SK-N-SH treated with all-trans-retinoic acid at 6 μM for 48 hours (cell line): Measurements from ENCODE around the gene FILIP1.

Experiments used
- ATAC-seq: fragments of 200-7000 bp; cut with Tn5 transposase; 3 replicates; pipeline ENCODE4 v1.9.1; 2020; ENCODE audit warnings: mild to moderate bottlenecking, moderate library complexity
- ARNTL ChIP-seq: fragments of 450-650 bp; formaldehyde crosslinking; IDR thresholded peaks from 2 replicates; pipeline ENCODE4 v1.5.0; 2020; ENCODE audit warnings: low read depth, mild to moderate bottlenecking, moderate library complexity, borderline replicate concordance
- BACH2 ChIP-seq: fragments of 250-450 bp; sonication (Bioruptor Pico); IDR thresholded peaks from 2 replicates; pipeline ENCODE4 v1.9.0; 2021; ENCODE audit warnings: mild to moderate bottlenecking, borderline replicate concordance
- CSDC2 ChIP-seq: fragments of 250-450 bp; sonication (Bioruptor Pico); IDR thresholded peaks from 2 replicates; pipeline ENCODE4 v1.5.0; 2020; ENCODE audit warnings: mild to moderate bottlenecking, moderate library complexity
- CSRNP3 ChIP-seq: fragments of 250-450 bp; sonication (Bioruptor Pico); IDR thresholded peaks from 2 replicates; pipeline ENCODE4 v1.5.1; 2021; ENCODE audit warnings: mild to moderate bottlenecking, moderate library complexity
- GLIS3 ChIP-seq: fragments of 250-450 bp; sonication (Bioruptor Pico); IDR thresholded peaks from 2 replicates; pipeline ENCODE4 v1.5.0; 2020; ENCODE audit warnings: mild to moderate bottlenecking, moderate library complexity
- ISL1 ChIP-seq: fragments of 250-450 bp; sonication (Bioruptor Pico); IDR thresholded peaks from 2 replicates; pipeline ENCODE4 v2.1.2; 2022; ENCODE audit warnings: mild to moderate bottlenecking, moderate library complexity
- OSR1 ChIP-seq: fragments of 250-450 bp; sonication (Bioruptor Pico); IDR thresholded peaks from 2 replicates; pipeline ENCODE4 v1.8.0; 2022; ENCODE audit warnings: moderate library complexity, mild to moderate bottlenecking, inconsistent platforms
- PATZ1 ChIP-seq: fragments of 250-450 bp; sonication (Bioruptor Pico); IDR thresholded peaks from 2 replicates; pipeline ENCODE4 v1.8.0; 2020; ENCODE audit warnings: mild to moderate bottlenecking, moderate library complexity, borderline replicate concordance
- RARB ChIP-seq: fragments of 250-450 bp; sonication (Bioruptor Pico); IDR thresholded peaks from 2 replicates; pipeline ENCODE4 v1.8.0; 2021; ENCODE audit warnings: mild to moderate bottlenecking, moderate library complexity
- SNAI2 ChIP-seq: fragments of 250-450 bp; sonication (Bioruptor Pico); IDR thresholded peaks from 2 replicates; pipeline ENCODE4 v1.5.0; 2020; ENCODE audit warnings: mild to moderate bottlenecking, moderate library complexity
- TOX ChIP-seq: fragments of 250-450 bp; sonication (Bioruptor Pico); IDR thresholded peaks from 2 replicates; pipeline ENCODE4 v1.8.0; 2021; ENCODE audit warnings: mild to moderate bottlenecking, moderate library complexity, borderline replicate concordance
- TSHZ2 ChIP-seq: fragments of 250-450 bp; sonication (Bioruptor Pico); IDR thresholded peaks from 2 replicates; pipeline ENCODE4 v1.5.0; 2020; ENCODE audit warnings: mild to moderate bottlenecking, moderate library complexity
- ZFP3 ChIP-seq: fragments of 250-450 bp; sonication (Bioruptor Pico); IDR thresholded peaks from 2 replicates; pipeline ENCODE4 v1.5.0; 2020; ENCODE audit warnings: mild to moderate bottlenecking, moderate library complexity
- ZNF565 ChIP-seq: fragments of 450-650 bp; formaldehyde crosslinking; conservative IDR thresholded peaks from 2 replicates; pipeline ENCODE4 v1.5.0; 2020; ENCODE audit warnings: low read depth, mild to moderate bottlenecking, moderate library complexity
- ZNF70 ChIP-seq: fragments of 450-650 bp; formaldehyde crosslinking; IDR thresholded peaks from 2 replicates; pipeline ENCODE4 v1.5.0; 2020; ENCODE audit warnings: mild to moderate bottlenecking, moderate library complexity
- ZNF8 ChIP-seq: fragments of 450-650 bp; formaldehyde crosslinking; IDR thresholded peaks from 2 replicates; pipeline ENCODE4 v1.5.0; 2020; ENCODE audit warnings: mild to moderate bottlenecking, moderate library complexity
- TF ChIP-seq, protein P1 (sequence below): fragments of 250-450 bp; sonication (Bioruptor Pico); IDR thresholded peaks from 2 replicates; pipeline ENCODE4 v1.5.1; 2020; ENCODE audit warnings: low read depth, mild to moderate bottlenecking, moderate library complexity

The FILIP1 gene

GRCh38 chr6:75301537-75301936 lies 192.1 kb downstream of the FILIP1 start (continued):
- TF ChIP-seq TSHZ2 (CRISPR knock-in tag) (no peak), CSDC2 (CRISPR knock-in tag) (no peak), ARNTL (CRISPR knock-in tag) (no peak), ZNF8 (CRISPR knock-in tag) (no peak)

DNA sequence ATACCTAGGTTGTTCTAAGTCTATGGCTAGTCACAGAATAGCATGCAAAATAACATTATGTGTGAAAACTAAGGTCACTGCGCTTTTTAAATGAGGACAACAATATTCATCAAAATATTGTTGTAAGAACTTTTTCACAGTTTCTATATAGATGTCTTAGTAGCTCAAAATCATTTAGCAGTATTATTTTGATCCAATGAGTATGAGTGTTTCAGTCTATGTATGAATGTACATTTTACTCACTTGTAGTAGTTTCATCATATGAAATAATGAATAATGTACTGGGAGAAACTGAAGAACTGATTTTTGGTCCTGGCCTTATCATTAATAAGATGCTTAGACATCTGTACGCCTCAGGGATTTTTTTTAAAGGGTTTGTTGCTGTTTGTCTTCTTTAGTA lies 192.5 kb downstream of the FILIP1 start:
- TF ChIP-seq ZNF70, result no peak
- ATAC-seq, result no peak

DNA sequence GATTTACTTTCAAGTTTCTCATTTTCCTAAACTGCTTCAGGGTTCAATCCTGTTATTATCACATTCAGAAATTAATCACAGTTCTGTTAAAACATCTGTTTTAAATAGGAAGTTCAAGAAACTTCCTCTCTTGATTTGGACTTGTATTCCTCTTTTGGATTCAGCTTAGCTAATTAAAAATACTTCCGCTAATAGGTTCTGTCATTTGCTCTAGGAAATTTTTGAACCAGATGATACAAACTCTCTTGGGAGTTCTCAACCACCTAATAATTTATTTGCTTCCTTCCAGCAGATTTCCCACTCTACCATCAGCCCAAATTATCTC lies 193.1 kb downstream of the FILIP1 start:
- no peak for TF ChIP-seq TOX (CRISPR knock-in tag)
- TF ChIP-seq ZNF8 (CRISPR knock-in tag), result no peak
- TF ChIP-seq SNAI2 (CRISPR knock-in tag), result no peak
- no peak for TF ChIP-seq ISL1 (CRISPR knock-in tag)
- TF ChIP-seq ZNF70, result no peak
- no peak for TF ChIP-seq ZNF565 (CRISPR knock-in tag)
- no peak for TF ChIP-seq CSRNP3 (CRISPR knock-in tag)
- no peak for TF ChIP-seq ZFP3 (CRISPR knock-in tag)
- ATAC-seq, result no peak

DNA sequence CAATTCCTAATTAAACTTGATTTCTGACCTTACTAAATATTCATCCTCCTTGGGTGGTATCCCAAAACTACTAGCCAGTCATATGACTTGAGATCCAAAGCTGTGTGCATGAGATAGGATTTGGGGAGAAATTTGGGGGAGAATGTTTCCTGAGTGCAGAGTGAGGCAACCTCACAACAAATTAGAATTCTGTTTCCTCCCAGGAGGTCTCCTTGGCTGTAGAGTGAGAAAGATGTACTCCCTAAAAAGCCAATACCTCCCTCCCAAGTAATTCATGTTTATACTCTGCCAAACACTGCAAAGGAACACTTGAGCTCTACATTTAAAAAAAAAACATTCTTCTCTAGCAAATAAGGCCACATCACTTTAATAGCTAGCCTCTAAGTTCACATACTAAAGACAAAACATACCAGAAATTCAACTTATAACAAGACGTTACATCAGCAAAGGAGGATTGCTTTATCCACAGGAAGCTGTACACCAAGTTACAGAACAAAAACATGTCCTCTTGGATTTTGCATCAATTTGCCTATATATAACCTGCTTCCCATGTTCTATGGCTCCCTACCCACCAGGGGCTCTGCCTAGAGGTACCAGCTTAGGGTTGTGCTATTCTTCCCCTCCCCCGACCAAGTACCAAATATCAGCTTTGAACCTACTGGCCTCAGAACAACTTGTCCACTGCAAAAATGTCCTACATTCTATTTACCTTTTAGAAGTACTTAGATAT lies 193.6 kb downstream of the FILIP1 start:
- TF ChIP-seq OSR1 (no peak), BACH2 (CRISPR knock-in tag) (no peak), GLIS3 (CRISPR knock-in tag) (no peak), CSRNP3 (CRISPR knock-in tag) (no peak), PATZ1 (CRISPR knock-in tag) (no peak), RARB (CRISPR knock-in tag) (no peak)
- TF ChIP-seq, protein P1, sequence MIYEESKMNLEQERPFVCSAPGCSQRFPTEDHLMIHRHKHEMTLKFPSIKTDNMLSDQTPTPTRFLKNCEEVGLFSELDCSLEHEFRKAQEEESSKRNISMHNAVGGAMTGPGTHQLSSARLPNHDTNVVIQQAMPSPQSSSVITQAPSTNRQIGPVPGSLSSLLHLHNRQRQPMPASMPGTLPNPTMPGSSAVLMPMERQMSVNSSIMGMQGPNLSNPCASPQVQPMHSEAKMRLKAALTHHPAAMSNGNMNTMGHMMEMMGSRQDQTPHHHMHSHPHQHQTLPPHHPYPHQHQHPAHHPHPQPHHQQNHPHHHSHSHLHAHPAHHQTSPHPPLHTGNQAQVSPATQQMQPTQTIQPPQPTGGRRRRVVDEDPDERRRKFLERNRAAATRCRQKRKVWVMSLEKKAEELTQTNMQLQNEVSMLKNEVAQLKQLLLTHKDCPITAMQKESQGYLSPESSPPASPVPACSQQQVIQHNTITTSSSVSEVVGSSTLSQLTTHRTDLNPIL (CRISPR knock-in tag), result no peak
- TF ChIP-seq, all 23 proteins: peak for 0
- no peak for ATAC-seq
